ENCODE data around the gene ATP13A5.

DNA sequence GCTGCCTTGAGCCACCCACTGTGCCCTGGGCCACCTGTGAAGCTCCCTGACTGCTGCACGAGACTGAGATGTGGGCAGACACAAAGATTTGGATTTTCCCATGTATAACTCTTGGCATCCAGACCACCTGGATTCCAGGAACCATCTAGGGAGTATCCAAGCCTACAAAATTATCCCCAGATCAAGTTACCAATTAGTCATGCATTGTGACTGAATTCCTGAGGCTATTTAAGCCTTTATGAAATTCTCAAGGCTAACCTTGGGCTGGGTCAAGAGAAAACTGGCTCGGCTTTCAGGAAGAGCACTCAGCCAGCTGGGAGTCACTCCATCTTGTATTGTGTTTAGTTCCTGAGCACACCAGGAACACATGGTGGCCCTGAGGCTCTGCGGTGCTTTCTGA is 13.3 kb upstream of the ATP13A5 start:
- TF ChIP-seq EZH2 (IDR thresholded peaks at IDR 0.05; ENCODE audit: low read depth, unreplicated experiment) (no peak), CTCF (conservative IDR thresholded peaks at IDR 0.05; ENCODE audit: low read depth in 2 of 2) (no peak), REST (IDR thresholded peaks at IDR 0.05; ENCODE audit: unreplicated experiment) (no peak)
